GM11168 (cell line): ENCODE measurements around the gene EPB41L4A.
"Not testable (repeated sequence)": the region's sequence is repeated elsewhere in the genome, so short reads cannot be mapped to it uniquely, and the experiment has no call there.

ENCODE experiments used
- in situ Hi-C: fragments of 300-500 bp; cut with MboI; formaldehyde crosslinking; loops from one replicate; pipeline ENCODE4 v1.12.0; 2022; ENCODE audit warnings: low sequenced_read_pairs; ENCODE audit not compliant: unreplicated experiment

EPB41L4A gene

GRCh38 chr5:112360740-112361139, 58.3 kb downstream of the EPB41L4A start:
- in situ Hi-C loops: not testable (repeated sequence)

- in situ Hi-C loops: no loop called here
Observed at GRCh38 chr5:112356178-112356956, 62.7 kb downstream of the EPB41L4A start.

GRCh38 chr5:112355058-112355685, 63.9 kb downstream of the EPB41L4A start:
- in situ Hi-C loops: no loop called here

- in situ Hi-C loops: no loop called here
Observed at GRCh38 chr5:112353678-112354077, 65.4 kb downstream of the EPB41L4A start.

- in situ Hi-C loops: no loop called here
Observed at GRCh38 chr5:112351225-112351624, 67.9 kb downstream of the EPB41L4A start.

GRCh38 chr5:112350626-112351025, 68.5 kb downstream of the EPB41L4A start:
- in situ Hi-C loops: no loop called here

- in situ Hi-C loops: no loop called here
Observed at GRCh38 chr5:112349371-112349770, 69.7 kb downstream of the EPB41L4A start.

GRCh38 chr5:112348915-112349314, 70.2 kb downstream of the EPB41L4A start:
- in situ Hi-C loops: no loop called here

GRCh38 chr5:112348387-112348786, 70.7 kb downstream of the EPB41L4A start:
- in situ Hi-C loops: no loop called here

GRCh38 chr5:112346411-112347044, 72.5 kb downstream of the EPB41L4A start:
- in situ Hi-C loops: no loop called here

- in situ Hi-C loops: no loop called here
Observed at GRCh38 chr5:112344540-112344939, 74.5 kb downstream of the EPB41L4A start.

GRCh38 chr5:112342389-112342788, 76.7 kb downstream of the EPB41L4A start:
- in situ Hi-C loops: no loop called here

- in situ Hi-C loops: no loop called here
Observed at GRCh38 chr5:112339761-112340160, 79.3 kb downstream of the EPB41L4A start.

GRCh38 chr5:112338681-112339337, 80.3 kb downstream of the EPB41L4A start:
- in situ Hi-C loops: no loop called here

- in situ Hi-C loops: no loop called here
Observed at GRCh38 chr5:112333331-112333781, 85.7 kb downstream of the EPB41L4A start.

- in situ Hi-C loops: no loop called here
Observed at GRCh38 chr5:112331892-112332291, 87.2 kb downstream of the EPB41L4A start.

- in situ Hi-C loops: no loop called here
Observed at GRCh38 chr5:112329419-112330090, 89.5 kb downstream of the EPB41L4A start.

- in situ Hi-C loops: no loop called here
Observed at GRCh38 chr5:112323166-112323565, 95.9 kb downstream of the EPB41L4A start.

GRCh38 chr5:112320408-112320807, 98.7 kb downstream of the EPB41L4A start:
- in situ Hi-C loops: no loop called here

- in situ Hi-C loops: no loop called here
Observed at GRCh38 chr5:112318346-112318745, 100.7 kb downstream of the EPB41L4A start.
